Stimulated activated CD8-positive, alpha-beta memory T cell treated with anti-CD3 and anti-CD28 coated beads, Interleukin-4, amount 100 ng/mL, for 48 hours (primary cell): ENCODE measurements around the gene SIGLEC6.

Experiments used
- DNase-seq: peaks from one replicate; pipeline ENCODE4 v3.0.0-alpha.2; 2020

The SIGLEC6 gene

GRCh38 chr19:51531349-51532315 lies at the start of gene SIGLEC6:
Gene SIGLEC6, minus strand, starts transcription at chr19:51531670. Its CDS starts 22 bp downstream, at chr19:51531648.
- no peak for DNase-seq

- DNase-seq = no peak
Observed at GRCh38 chr19:51576850-51577249, 45.4 kb upstream of the SIGLEC6 start.

- no peak for DNase-seq
Observed at GRCh38 chr19:51573331-51573730, 41.9 kb upstream of the SIGLEC6 start.

- DNase-seq = no peak
Observed at GRCh38 chr19:51572908-51573307, 41.4 kb upstream of the SIGLEC6 start.

DNA sequence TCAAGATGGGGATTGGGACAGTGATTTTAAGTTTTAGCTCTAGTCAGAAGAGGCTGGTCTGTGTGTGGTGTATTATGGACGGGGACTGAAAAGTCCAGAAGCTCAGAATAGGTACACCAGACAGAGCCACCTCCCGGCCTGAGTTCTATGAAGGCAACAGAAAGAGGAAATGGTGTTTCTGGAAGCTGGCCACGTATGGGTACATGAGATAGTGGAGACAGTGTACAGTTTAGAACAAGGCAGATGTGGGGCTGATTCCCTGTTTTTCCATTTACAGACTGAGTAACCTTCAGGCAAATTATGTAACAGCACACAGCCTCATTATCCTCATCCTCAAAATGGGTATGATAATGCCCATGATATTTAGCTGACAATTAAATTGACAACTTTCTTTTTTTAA lies 40.9 kb upstream of the SIGLEC6 start:
- no peak for DNase-seq

DNA sequence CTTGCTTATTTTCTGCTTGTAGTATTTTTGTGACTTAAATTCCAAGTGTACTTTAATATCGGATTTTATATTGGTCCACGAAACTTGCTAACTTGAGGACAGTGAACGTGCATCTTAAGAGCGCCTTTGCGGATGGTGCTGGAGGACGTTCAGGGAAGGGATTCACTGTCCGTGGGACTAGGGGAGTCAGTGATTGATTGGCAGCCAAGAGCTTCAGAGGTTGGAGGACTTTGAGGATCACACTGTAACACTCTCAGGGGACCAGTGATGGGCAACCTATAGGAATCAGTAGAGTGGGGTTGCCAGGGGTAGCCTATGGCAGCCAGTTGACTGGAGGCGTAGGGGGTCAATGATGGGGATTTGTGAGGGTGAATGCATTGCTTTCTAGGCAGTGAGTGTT lies 40.1 kb upstream of the SIGLEC6 start:
- no peak for DNase-seq

DNA sequence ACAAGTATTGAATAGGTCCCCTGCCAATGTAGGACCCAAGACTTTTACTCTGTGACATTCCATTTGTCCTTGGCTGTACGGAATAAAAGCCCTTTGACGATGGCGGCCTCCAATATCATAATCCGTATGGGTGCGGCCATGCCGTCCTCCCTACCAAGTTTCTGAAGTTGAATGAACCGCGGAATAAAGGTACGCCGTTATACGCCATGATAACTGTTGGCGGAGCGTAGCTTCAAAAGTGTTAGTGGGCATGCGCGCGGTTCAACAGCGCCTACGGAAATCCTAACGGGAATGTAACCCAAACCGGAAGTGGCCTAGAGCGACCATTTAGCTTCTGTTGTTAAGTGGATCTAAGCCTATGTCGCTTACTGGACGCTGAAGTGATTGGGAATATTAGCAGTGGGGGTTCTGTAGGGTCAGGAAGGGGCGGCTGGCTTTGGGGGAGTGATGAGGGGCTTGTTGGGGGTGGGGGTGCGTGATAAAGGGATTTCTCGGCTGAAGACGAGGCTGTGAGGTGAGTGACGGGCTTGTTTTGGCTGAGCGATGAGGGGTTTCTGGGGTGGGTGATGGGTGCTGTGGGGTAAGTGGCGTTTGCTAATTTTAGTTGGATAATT lies 39.6 kb upstream of the SIGLEC6 start, which contains the start of gene ZNF175:
TSS of gene ZNF175 (plus strand) at position 322 of the 614 bp plus-strand sequence. CDS start 2,047 bp downstream, outside the sequence.
- DNase-seq = peak; percentile 92

GRCh38 chr19:51568456-51568855 lies 37.0 kb upstream of the SIGLEC6 start:
- no peak for DNase-seq

DNA sequence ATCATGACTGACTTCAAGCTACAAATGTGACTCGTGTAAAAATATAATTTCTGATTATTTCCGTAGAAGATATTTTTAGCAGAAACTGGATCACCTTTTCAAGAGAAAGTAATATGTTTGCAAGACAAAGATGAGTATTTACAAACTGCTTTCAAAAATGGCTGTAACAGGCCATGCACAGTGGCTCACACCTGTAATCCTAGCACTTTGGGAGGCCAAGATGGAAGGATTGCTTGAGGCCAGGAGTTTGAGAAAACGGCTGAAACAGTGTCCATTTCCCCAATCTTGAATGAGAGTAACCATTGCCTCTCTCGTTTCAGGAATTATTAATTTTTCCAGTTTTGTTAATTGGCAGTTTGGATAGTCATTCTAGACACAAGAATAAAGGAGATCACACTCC lies 36.1 kb upstream of the SIGLEC6 start:
- no peak for DNase-seq

GRCh38 chr19:51566489-51567100 lies 35.1 kb upstream of the SIGLEC6 start:
- DNase-seq = no peak

- DNase-seq = no peak
Observed at GRCh38 chr19:51565583-51565982, 34.1 kb upstream of the SIGLEC6 start.

DNA sequence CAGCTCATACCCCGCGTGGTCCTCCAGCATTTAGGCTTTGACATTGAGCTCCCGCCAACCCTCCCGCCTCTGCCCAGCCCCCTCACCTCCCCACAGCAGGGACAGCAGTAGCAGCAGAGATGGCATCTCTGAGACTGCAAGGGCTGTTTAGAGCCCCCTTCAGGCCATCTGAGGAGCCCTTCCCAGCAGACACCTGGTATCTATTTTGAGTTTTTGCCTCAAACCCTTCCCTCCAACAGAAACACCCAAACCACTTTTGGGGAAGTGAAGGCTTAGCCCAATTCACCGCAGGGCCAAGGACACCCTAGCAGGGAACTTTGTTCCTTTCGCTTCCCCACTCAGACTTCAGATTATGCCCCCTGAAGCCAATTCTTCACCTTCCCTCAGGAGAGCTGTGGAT lies 33.3 kb upstream of the SIGLEC6 start:
- DNase-seq = no peak

GRCh38 chr19:51560339-51560738 lies 28.9 kb upstream of the SIGLEC6 start:
- no peak for DNase-seq

DNA sequence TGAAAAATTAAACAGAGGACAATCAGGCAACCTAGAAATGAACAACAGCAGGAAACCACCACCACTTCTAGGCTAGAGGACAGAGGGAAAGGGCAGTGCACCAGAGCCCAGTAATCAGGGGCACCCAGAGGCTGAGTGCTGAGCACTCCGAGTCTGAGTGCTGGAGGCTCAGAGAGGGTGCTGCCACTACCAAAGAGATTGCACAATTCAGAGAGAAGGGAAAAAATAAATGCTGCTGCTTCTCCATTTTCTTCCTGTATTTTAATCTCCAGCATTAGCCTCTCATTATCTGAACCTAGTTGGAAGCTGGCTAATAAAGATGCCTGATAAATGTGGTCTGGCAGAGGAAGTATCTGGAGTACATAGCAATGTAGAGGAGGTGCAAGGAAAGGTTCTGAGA lies 27.8 kb upstream of the SIGLEC6 start:
- DNase-seq = no peak

GRCh38 chr19:51552996-51553725 lies 21.7 kb upstream of the SIGLEC6 start:
- DNase-seq = peak; percentile 81

- DNase-seq = no peak
Observed at GRCh38 chr19:51552608-51552995, 21.1 kb upstream of the SIGLEC6 start.

GRCh38 chr19:51551673-51552432 lies 20.4 kb upstream of the SIGLEC6 start:
- DNase-seq = no peak

- DNase-seq = no peak
Observed at GRCh38 chr19:51550848-51551672, 19.6 kb upstream of the SIGLEC6 start.

DNA sequence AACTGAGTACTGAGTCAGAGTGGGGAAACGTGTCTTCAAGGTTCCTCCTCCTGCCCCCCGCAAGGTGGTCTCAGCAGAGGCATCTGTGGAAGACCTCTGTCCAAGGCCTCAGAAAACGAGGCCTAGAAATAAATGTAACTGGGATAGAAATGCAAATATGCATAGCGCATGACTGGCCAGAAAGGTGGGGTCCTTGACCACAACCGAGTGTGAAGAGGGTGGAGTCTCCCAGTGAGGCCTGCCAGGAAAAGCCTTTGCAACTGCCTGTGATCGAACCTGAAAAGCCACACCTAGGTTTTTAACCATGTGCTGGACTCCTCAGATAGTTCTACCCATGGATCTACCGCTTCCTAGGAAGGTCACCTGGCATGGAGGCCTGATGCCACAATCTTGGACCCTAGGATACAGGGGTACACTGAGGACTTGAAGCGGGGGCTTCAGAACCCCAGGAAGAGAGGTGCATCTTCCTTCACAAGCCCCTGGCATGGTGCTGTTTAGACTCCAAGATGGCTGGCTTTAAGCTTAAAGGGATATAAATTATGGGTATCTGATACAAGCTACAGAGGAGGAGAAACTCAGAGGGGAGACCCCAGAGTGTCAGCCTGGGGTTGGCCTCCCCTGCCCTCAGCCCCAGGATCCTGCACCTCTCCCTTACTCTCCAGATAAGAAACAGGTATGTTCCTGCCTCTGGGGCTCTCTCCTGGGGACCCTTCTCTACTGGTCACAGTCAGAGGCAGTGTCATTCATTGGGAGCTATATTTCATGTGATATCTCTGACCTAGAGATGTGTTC lies 18.3 kb upstream of the SIGLEC6 start:
- DNase-seq = no peak

GRCh38 chr19:51548891-51549305 lies 17.4 kb upstream of the SIGLEC6 start:
- no peak for DNase-seq
